Gastrocnemius medialis (tissue), 4 donors: ENCODE results near the gene SEMA4F.

Experiments used
- POLR2A ChIP-seq, 2 donors: fragments of 450-650 bp; IDR thresholded peaks; one replicate each; pipeline ENCODE4 v1.6.1; 2017; ENCODE audit warnings: antibody characterized with exemption in 2 of 2, mild to moderate bottlenecking in 2 of 2, moderate library complexity in 2 of 2
- TF ChIP-seq, protein P1 (sequence below), 5 experiments: fragments of 450-650 bp in 3 of 5; fragments of 200-600 bp in 2 of 5; sonication (generic) in 2 of 5; IDR thresholded peaks in 4 of 5; conservative IDR thresholded peaks in 1 of 5; 1 replicate in 4 of 5; 2 replicates in 1 of 5; pipeline ENCODE4 v1.5.1; 2016 to 2019; ENCODE audit warnings: antibody characterized with exemption in 5 of 5, mild to moderate bottlenecking in 3 of 5, moderate library complexity in 3 of 5

DNA sequence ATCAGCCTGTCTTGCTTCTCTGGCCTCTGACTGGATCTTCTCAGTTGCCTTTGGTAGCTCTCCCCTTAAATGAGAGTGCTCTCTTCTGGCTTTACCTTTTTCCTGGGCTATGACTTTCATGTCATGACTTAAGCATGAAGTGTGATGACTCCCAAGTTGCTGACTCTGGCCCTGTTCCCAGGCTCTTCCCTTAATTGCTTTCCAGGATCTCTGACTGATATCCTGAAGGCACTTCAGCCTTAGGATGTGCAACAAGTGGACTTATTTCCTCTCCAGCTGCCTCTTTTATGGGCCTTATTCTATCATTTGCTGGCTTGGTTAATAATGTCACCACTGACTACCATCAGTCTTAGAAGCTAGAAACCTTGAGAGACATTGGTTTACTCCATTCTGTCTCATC, 17.4 kb downstream of the SEMA4F start:
- TF ChIP-seq, protein P1, sequence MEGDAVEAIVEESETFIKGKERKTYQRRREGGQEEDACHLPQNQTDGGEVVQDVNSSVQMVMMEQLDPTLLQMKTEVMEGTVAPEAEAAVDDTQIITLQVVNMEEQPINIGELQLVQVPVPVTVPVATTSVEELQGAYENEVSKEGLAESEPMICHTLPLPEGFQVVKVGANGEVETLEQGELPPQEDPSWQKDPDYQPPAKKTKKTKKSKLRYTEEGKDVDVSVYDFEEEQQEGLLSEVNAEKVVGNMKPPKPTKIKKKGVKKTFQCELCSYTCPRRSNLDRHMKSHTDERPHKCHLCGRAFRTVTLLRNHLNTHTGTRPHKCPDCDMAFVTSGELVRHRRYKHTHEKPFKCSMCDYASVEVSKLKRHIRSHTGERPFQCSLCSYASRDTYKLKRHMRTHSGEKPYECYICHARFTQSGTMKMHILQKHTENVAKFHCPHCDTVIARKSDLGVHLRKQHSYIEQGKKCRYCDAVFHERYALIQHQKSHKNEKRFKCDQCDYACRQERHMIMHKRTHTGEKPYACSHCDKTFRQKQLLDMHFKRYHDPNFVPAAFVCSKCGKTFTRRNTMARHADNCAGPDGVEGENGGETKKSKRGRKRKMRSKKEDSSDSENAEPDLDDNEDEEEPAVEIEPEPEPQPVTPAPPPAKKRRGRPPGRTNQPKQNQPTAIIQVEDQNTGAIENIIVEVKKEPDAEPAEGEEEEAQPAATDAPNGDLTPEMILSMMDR (IDR thresholded peaks at IDR 0.05 in 4 of 5, conservative IDR thresholded peaks at IDR 0.05 in 1 of 5), result no peak
- no peak for TF ChIP-seq POLR2A (IDR thresholded peaks at IDR 0.05)
